CD14-positive monocyte (primary cell): Measurements from ENCODE around the gene SLC37A4. TPM values are rescaled to one million over a fixed set of nuclear protein-coding genes. Genes with fewer than 3 reads are reported as not detected.
"Not testable (repeated sequence)": the region's sequence is repeated elsewhere in the genome, so short reads cannot be mapped to it uniquely, and the experiment has no call there.

Experiments used
- DNase-seq, 3 donors: peaks; one replicate each; pipeline ENCODE4 v3.0.0-alpha.2; 2011 to 2022
- H2AFZ ChIP-seq: 2 replicates; pipeline ENCODE4 v1.6.0; 2012; ENCODE audit warnings: mild to moderate bottlenecking, low read depth, low read length, inconsistent platforms; ENCODE audit not compliant: insufficient read depth, poor library complexity, severe bottlenecking
- H3K27ac ChIP-seq, 2 donors: 1 replicate in 1 of 2; 2 replicates in 1 of 2; pipeline ENCODE4 v1.5.1; 2012 to 2013; ENCODE audit warnings: low read length in 2 of 2, control low read depth in 1 of 2, inconsistent platforms in 1 of 2, low read depth in 1 of 2, mild to moderate bottlenecking in 1 of 2
- H3K27me3 ChIP-seq, 2 donors: one replicate each; pipeline versions ENCODE4 v1.6.0 to v1.6.1; 2011 to 2013; ENCODE audit warnings: low read length in 2 of 2; ENCODE audit not compliant: control insufficient read depth in 2 of 2, insufficient read depth in 2 of 2
- H3K36me3 ChIP-seq, 2 donors: replicated peaks in 1 of 2; 1 replicate in 1 of 2; 2 replicates in 1 of 2; pipeline versions ENCODE4 v1.5.1 to v1.6.1; 2012 to 2013; ENCODE audit warnings: low read length in 2 of 2, control low read depth in 1 of 2, inconsistent platforms in 1 of 2, mild to moderate bottlenecking in 1 of 2; ENCODE audit not compliant: insufficient read depth in 2 of 2, control insufficient read depth in 1 of 2
- H3K4me1 ChIP-seq, 2 donors: 1 replicate in 1 of 2; 2 replicates in 1 of 2; pipeline versions ENCODE4 v1.5.1 to v1.6.1; 2012 to 2013; ENCODE audit warnings: low read length in 2 of 2, control low read depth in 1 of 2, inconsistent platforms in 1 of 2, mild to moderate bottlenecking in 1 of 2, moderate library complexity in 1 of 2; ENCODE audit not compliant: insufficient read depth in 2 of 2, control insufficient read depth in 1 of 2
- H3K4me2 ChIP-seq: replicated peaks from 2 replicates; pipeline ENCODE3; 2012; ENCODE audit warnings: low read length, moderate library complexity, mild to moderate bottlenecking; ENCODE audit not compliant: poor library complexity, severe bottlenecking; ENCODE audit errors: extremely low read depth
- H3K4me3 ChIP-seq, 3 experiments: fragments of 200-600 bp in 1 of 3; sonication (generic) in 1 of 3; replicated peaks in 1 of 3; 1 replicate in 2 of 3; 2 replicates in 1 of 3; pipeline ENCODE4 v1.5.1; 2011 to 2013; ENCODE audit warnings: low read length in 3 of 3, mild to moderate bottlenecking in 3 of 3, control low read depth in 2 of 3, low read depth in 2 of 3, inconsistent platforms in 1 of 3, moderate library complexity in 1 of 3
- H3K79me2 ChIP-seq: 2 replicates; pipeline ENCODE4 v1.6.0; 2012; ENCODE audit warnings: mild to moderate bottlenecking, control low read depth, inconsistent platforms, low read length, moderate library complexity; ENCODE audit not compliant: insufficient read depth
- H3K9ac ChIP-seq: 2 replicates; pipeline ENCODE4 v1.6.0; 2017; ENCODE audit warnings: low read length, mild to moderate bottlenecking; ENCODE audit not compliant: insufficient read depth, poor library complexity, severe bottlenecking
- H3K9me3 ChIP-seq, 2 donors: replicated peaks in 1 of 2; 1 replicate in 1 of 2; 2 replicates in 1 of 2; pipeline versions ENCODE4 v1.5.1 to v1.6.1; 2012 to 2013; ENCODE audit warnings: low read length in 2 of 2, control low read depth in 1 of 2; ENCODE audit not compliant: control insufficient read depth in 1 of 2, insufficient read depth in 1 of 2
- H4K20me1 ChIP-seq: 2 replicates; pipeline ENCODE4 v1.6.0; 2012; ENCODE audit warnings: mild to moderate bottlenecking, low read length, control low read depth, moderate library complexity; ENCODE audit not compliant: insufficient read depth
- H3K27ac Mint-ChIP-seq, 7 donors: one replicate each; pipeline ENCODE4 v1.8.0; 2020; ENCODE audit warnings: mild to moderate bottlenecking in 7 of 7, mixed read lengths in 7 of 7, moderate library complexity in 6 of 7, inconsistent platforms in 2 of 7
- H3K27me3 Mint-ChIP-seq, 3 donors: one replicate each; pipeline ENCODE4 v1.8.0; 2021 to 2022; ENCODE audit warnings: low read depth in 3 of 3, mild to moderate bottlenecking in 3 of 3, mixed read lengths in 3 of 3, moderate library complexity in 3 of 3, inconsistent platforms in 1 of 3
- H3K36me3 Mint-ChIP-seq, 2 donors: one replicate each; pipeline ENCODE4 v1.8.0; 2020; ENCODE audit warnings: mixed read lengths in 2 of 2, inconsistent platforms in 1 of 2, mild to moderate bottlenecking in 1 of 2
- H3K4me1 Mint-ChIP-seq: one replicate; pipeline ENCODE4 v1.8.0; 2020; ENCODE audit warnings: mild to moderate bottlenecking, mixed read lengths
- H3K4me3 Mint-ChIP-seq, 2 donors: one replicate each; pipeline ENCODE4 v1.8.0; 2020; ENCODE audit warnings: mild to moderate bottlenecking in 2 of 2, mixed read lengths in 2 of 2, moderate library complexity in 1 of 2
- H3K9me3 Mint-ChIP-seq, 7 donors: one replicate each; pipeline ENCODE4 v1.8.0; 2020 to 2022; ENCODE audit warnings: mixed read lengths in 7 of 7, mild to moderate bottlenecking in 6 of 7, moderate library complexity in 6 of 7, inconsistent platforms in 2 of 7
- WGBS: methylation state at CpG from one replicate; pipeline ENCODE4 v1.1.5; 2013; ENCODE audit warnings: missing lambda C conversion rate; ENCODE audit not compliant: insufficient coverage; 5-methylcytosine and 5-hydroxymethylcytosine counted together
- intact Hi-C, 2 donors: fragments of 100-400 bp; cut with micrococcal nuclease; formaldehyde crosslinking; loops; one replicate each; pipeline versions ENCODE4 v1.15.0 to v1.15.1; 2023
- polyA plus RNA-seq, 3 donors: library from polyadenylated mRNA; depleted of rRNA in 1 of 3; unstranded in 2 of 3; stranded (reverse) in 1 of 3; fragments of 300-500 nt in 2 of 3; fragments of >200 nt in 1 of 3; fragmentation: Illumina TruSeq in 2 of 3; gene quantifications; 1 replicate in 2 of 3; 2 replicates in 1 of 3; pipeline ENCODE4 v1.2.3, GENCODE V29; 2012 to 2021
- TF ChIP-seq, protein P1 (sequence below): fragments of 200-600 bp; IDR thresholded peaks from one replicate; pipeline ENCODE4 v1.8.0; 2022; ENCODE audit warnings: antibody characterized with exemption, mild to moderate bottlenecking

The SLC37A4 gene
- polyA plus RNA-seq, 3 donors: 5.9 to 8.0 (median 7.2) TPM

DNA sequence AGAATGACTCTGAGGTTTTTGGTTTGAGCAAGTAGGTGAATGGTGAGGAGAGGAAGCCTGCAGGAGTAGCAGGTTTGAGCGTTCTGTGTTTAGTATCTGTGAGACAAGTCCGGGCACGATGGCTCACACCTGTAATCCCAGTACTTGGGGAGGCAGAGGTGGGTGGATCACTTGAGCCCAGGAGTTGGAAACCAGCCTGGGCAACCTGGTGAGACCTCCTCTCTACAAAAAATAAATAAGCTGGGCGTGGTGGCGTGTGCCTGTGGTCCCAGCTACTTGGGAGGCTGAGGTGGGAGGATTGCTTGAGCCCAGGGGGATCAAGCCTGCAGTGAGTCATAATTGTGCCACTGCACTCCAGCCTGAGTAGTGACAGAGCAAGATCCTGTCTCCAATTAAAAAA, 42.4 kb downstream of the SLC37A4 start:
- H3K4me3 Mint-ChIP-seq: no peak overlapping the region
- no peaks in the 10 kb centered on the region for H3K79me2 ChIP-seq
- intact Hi-C loops: no loop called here
- H3K9me3 ChIP-seq: no peaks in the 10 kb centered on the region
- no peaks in the 10 kb centered on the region for H3K27me3 ChIP-seq
- H3K9me3 Mint-ChIP-seq: peaks cover 0 to 5% (median 1%) of the 10 kb centered on the region in 7 donors
- H3K4me1 ChIP-seq: no peaks in the 10 kb centered on the region
- TF ChIP-seq, protein P1, sequence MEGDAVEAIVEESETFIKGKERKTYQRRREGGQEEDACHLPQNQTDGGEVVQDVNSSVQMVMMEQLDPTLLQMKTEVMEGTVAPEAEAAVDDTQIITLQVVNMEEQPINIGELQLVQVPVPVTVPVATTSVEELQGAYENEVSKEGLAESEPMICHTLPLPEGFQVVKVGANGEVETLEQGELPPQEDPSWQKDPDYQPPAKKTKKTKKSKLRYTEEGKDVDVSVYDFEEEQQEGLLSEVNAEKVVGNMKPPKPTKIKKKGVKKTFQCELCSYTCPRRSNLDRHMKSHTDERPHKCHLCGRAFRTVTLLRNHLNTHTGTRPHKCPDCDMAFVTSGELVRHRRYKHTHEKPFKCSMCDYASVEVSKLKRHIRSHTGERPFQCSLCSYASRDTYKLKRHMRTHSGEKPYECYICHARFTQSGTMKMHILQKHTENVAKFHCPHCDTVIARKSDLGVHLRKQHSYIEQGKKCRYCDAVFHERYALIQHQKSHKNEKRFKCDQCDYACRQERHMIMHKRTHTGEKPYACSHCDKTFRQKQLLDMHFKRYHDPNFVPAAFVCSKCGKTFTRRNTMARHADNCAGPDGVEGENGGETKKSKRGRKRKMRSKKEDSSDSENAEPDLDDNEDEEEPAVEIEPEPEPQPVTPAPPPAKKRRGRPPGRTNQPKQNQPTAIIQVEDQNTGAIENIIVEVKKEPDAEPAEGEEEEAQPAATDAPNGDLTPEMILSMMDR: no peak
- no peak overlapping the region for H3K4me2 ChIP-seq
- H3K9ac ChIP-seq: no peak overlapping the region
- H4K20me1 ChIP-seq: no peaks in the 10 kb centered on the region
- H3K36me3 Mint-ChIP-seq: peaks cover 0 to 3% of the 10 kb centered on the region in 2 donors
- 90% methylated on average over 2 of the region's 5 CpGs for WGBS
- no peaks in the 10 kb centered on the region for H3K36me3 ChIP-seq
- peaks cover 2% of the 10 kb centered on the region for H3K4me1 Mint-ChIP-seq
- H3K27me3 Mint-ChIP-seq: peaks cover 1 to 6% (median 4%) of the 10 kb centered on the region in 3 donors
- no peak for DNase-seq
- H3K4me3 ChIP-seq: no peak overlapping the region
- H3K27ac ChIP-seq: no peak overlapping the region
- H2AFZ ChIP-seq: no peak overlapping the region
- H3K27ac Mint-ChIP-seq: no peak overlapping the region

DNA sequence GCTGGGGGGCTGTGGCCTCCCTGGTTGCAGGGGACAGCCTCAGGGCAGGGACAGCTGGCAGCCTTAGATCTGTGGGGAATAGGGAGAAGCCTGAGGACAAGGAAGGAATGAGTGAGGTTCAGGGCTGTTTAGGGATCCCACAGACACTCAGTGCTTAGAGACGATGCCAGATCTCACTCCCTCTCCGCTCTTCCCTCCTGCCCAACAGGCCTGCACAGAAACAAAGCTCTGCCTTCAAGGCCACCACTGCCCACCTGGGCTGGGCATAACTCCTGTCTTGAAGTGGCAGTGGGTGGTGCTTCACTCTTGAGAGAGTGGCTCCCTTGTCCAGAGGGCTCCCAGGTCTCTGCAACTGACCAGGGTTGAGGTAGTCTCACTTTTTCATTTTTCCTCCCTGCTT, 45.9 kb downstream of the SLC37A4 start:
- H3K36me3 Mint-ChIP-seq: no peaks in the 10 kb centered on the region
- H3K4me3 Mint-ChIP-seq: no peak overlapping the region
- Histone ChIP-seq H3K36me3 (no peaks in the 10 kb centered on the region), H3K79me2 (no peaks in the 10 kb centered on the region), H2AFZ (no peak overlapping the region), H3K27me3 (no peaks in the 10 kb centered on the region), H3K9ac (no peak overlapping the region), H3K4me3 (no peak overlapping the region), H3K9me3 (no peaks in the 10 kb centered on the region), H3K27ac (no peak overlapping the region), H4K20me1 (no peaks in the 10 kb centered on the region), H3K4me1 (peaks cover 9 to 11% of the 10 kb centered on the region in 2 donors), H3K4me2 (no peak overlapping the region)
- no peak overlapping the region for H3K27ac Mint-ChIP-seq
- H3K9me3 Mint-ChIP-seq: peaks cover 0 to 1% (median 0%) of the 10 kb centered on the region in 7 donors
- peaks cover 2 to 6% (median 5%) of the 10 kb centered on the region in 3 donors for H3K27me3 Mint-ChIP-seq
- H3K4me1 Mint-ChIP-seq: peaks cover 12% of the 10 kb centered on the region
- no CpG with 5 or more reads among the region's 2 CpGs for WGBS
- no peak for DNase-seq
- TF ChIP-seq, protein P1: no peak
- intact Hi-C loops: no loop called here

DNA sequence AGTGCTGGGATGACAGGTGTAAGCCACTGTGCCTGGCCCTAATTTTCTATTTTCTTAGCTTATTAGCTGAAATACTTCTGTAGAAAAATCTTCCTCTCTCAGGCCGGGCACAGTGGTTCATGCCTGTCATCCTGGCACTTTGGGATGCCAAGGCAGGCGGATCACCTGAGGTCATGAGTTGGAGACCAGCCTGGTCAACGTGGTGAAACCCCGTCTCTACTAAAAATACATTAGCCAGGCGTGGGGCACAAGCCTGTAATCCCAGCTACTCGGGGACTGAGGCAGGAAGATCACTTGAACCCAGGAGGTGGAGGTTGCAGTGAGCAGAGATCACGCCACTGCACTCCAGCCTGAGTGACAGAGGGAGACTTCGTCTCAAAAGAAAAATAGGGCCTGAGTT, 46.3 kb downstream of the SLC37A4 start:
- WGBS: 84% methylated on average over 5 of the region's 8 CpGs
- H3K27me3 Mint-ChIP-seq, DNase-seq, H3K4me2 ChIP-seq, H3K27ac ChIP-seq, H3K9me3 Mint-ChIP-seq, H3K4me3 Mint-ChIP-seq, H3K4me3 ChIP-seq, H3K27me3 ChIP-seq, H3K9ac ChIP-seq, H3K79me2 ChIP-seq, intact Hi-C loops, H3K36me3 Mint-ChIP-seq, H3K27ac Mint-ChIP-seq, H3K36me3 ChIP-seq, H3K9me3 ChIP-seq, H2AFZ ChIP-seq, H4K20me1 ChIP-seq: not testable (repeated sequence)
- H3K4me1 Mint-ChIP-seq: peaks cover 17% of the 10 kb centered on the region
- H3K4me1 ChIP-seq: peaks cover 14 to 15% of the 10 kb centered on the region in 2 donors
